K562 (cell line): Measurements from ENCODE around the gene KIF23. TPM values are rescaled to one million over a fixed set of nuclear protein-coding genes. Genes with fewer than 3 reads are reported as not detected.
A peak's percentile ranks its signal among the peaks of the same experiment; 100 is the strongest.

Experiments used
- ARNT ChIP-seq, 2 experiments: fragments of 450-650 bp; IDR thresholded peaks; 2 replicates each; pipeline ENCODE4 v1.6.1; 2016; ENCODE audit warnings: mild to moderate bottlenecking in 1 of 2
- BDP1 ChIP-seq: IDR thresholded peaks from 3 replicates; pipeline ENCODE4 v1.6.1; 2011; ENCODE audit not compliant: insufficient read length, insufficient read depth
- CBX8 ChIP-seq: fragments of 200-600 bp; sonication (generic); IDR thresholded peaks from 2 replicates; pipeline ENCODE4 v1.6.1; 2012; ENCODE audit warnings: borderline replicate concordance, mixed run types, low read depth, mild to moderate bottlenecking, moderate library complexity, mixed read lengths, low read length, control low read depth, inconsistent platforms; ENCODE audit not compliant: poor library complexity, severe bottlenecking; ENCODE audit errors: extremely low read depth
- CCNT2 ChIP-seq: IDR thresholded peaks from 2 replicates; pipeline ENCODE4 v1.6.1; 2011; ENCODE audit warnings: borderline replicate concordance, low read depth, mild to moderate bottlenecking, moderate library complexity, mixed read lengths, low read length; ENCODE audit not compliant: insufficient read length; ENCODE audit errors: extremely low read depth
- CTBP1 ChIP-seq: fragments of 450-650 bp; IDR thresholded peaks from 2 replicates; pipeline ENCODE4 v1.6.1; 2016; ENCODE audit warnings: borderline replicate concordance
- DEAF1 ChIP-seq: fragments of 450-650 bp; formaldehyde crosslinking; IDR thresholded peaks from 2 replicates; pipeline ENCODE4 v1.4.0; 2020; ENCODE audit warnings: mild to moderate bottlenecking, moderate library complexity
- EWSR1 ChIP-seq: fragments of 450-650 bp; IDR thresholded peaks from 2 replicates; pipeline ENCODE4 v1.6.1; 2018; ENCODE audit warnings: borderline replicate concordance, mild to moderate bottlenecking, low read depth, moderate library complexity; ENCODE audit not compliant: partially characterized antibody
- HNRNPK ChIP-seq: fragments of 200-400 bp; formaldehyde crosslinking; IDR thresholded peaks from one replicate; pipeline ENCODE4 v1.6.1; 2018; ENCODE audit warnings: mild to moderate bottlenecking, low read depth, low read length; ENCODE audit not compliant: poor library complexity, severe bottlenecking
- NR0B1 ChIP-seq: fragments of 450-650 bp; IDR thresholded peaks from one replicate; pipeline ENCODE4 v1.6.1; 2018; ENCODE audit warnings: mild to moderate bottlenecking, moderate library complexity; ENCODE audit not compliant: partially characterized antibody
- NR2C1 ChIP-seq, 2 experiments: fragments of 450-650 bp; IDR thresholded peaks; 2 replicates each; pipeline ENCODE4 v1.6.1; 2017; ENCODE audit warnings: mild to moderate bottlenecking in 2 of 2, antibody characterized with exemption in 1 of 2, inconsistent platforms in 1 of 2, missing compliant biosample characterization in 1 of 2, missing genetic modification characterization in 1 of 2
- REST ChIP-seq, 2 experiments: fragments of 450-650 bp; formaldehyde crosslinking in 1 of 2; IDR thresholded peaks; 2 replicates each; pipeline versions ENCODE4 v1.4.0 to v1.6.1; 2014 to 2020; ENCODE audit warnings: mild to moderate bottlenecking in 2 of 2, borderline replicate concordance in 1 of 2, low read depth in 1 of 2
- RNF219 ChIP-seq: fragments of 250-450 bp; sonication (Bioruptor Pico); IDR thresholded peaks from 2 replicates; pipeline ENCODE4 v1.5.0; 2022; ENCODE audit warnings: mild to moderate bottlenecking
- polyA plus RNA-seq, 8 experiments: library from polyadenylated mRNA; depleted of rRNA in 4 of 8; stranded (reverse) in 5 of 8; unstranded in 3 of 8; fragments of >200 nt; fragmentation: Nextera tagmentation in 2 of 8; fragmentation: Illumina TruSeq in 1 of 8; extraction: Ambion mirVana in 2 of 8; extraction: Trizol in 1 of 8; gene quantifications; 2 replicates each; pipeline versions ENCODE4 v1.2.1 to v1.2.3, GENCODE V29; 2011 to 2014; ENCODE audit warnings: inconsistent platforms in 1 of 8, missing spikeins in 1 of 8
- total RNA-seq, 7 experiments: library from RNA; depleted of rRNA in 6 of 7; stranded (reverse); fragments of >200 nt in 6 of 7; fragmentation: Illumina TruSeq in 2 of 7; extraction: Trizol in 2 of 7; gene quantifications; 2 replicates each; pipeline versions ENCODE4 v1.2.1 to v1.2.3, GENCODE V29; 2011 to 2021; ENCODE audit warnings: low replicate concordance in 1 of 7

The KIF23 gene
- total and polyA plus RNA-seq, 9 of the 15 experiments (the other 6 are each of a cell fraction or from before 2014, with no cell fraction given) = 29.4 to 58.2 (median 41.9) TPM

GRCh38 chr15:69478259-69478781 lies 64.2 kb downstream of the KIF23 start (continued):
- TF ChIP-seq REST (IDR thresholded peaks at IDR 0.05; ENCODE audit: borderline replicate concordance) (peak; percentile 61; the same call in 1 of the 2 replicates), REST (CRISPR knock-in tag; IDR thresholded peaks at IDR 0.05; ENCODE audit: low read depth) (no peak), BDP1 (no peak), HNRNPK (no peak), CCNT2 (no peak), DEAF1 (CRISPR knock-in tag) (0 out of 2 replicates have a peak, but pooled peaks have one; percentile 47), ARNT (IDR thresholded peaks at IDR 0.05) (no peak), CBX8 (no peak), RNF219 (CRISPR knock-in tag) (no peak), EWSR1 (no peak), NR2C1 (IDR thresholded peaks at IDR 0.05) (no peak), NR2C1 (tag; IDR thresholded peaks at IDR 0.05) (no peak), CTBP1 (peak; percentile 18; the same call in 1 of the 2 replicates), NR0B1 (no peak)
